PC-9 (cell line): ENCODE measurements around the gene IRX4. TPM values are rescaled to one million over a fixed set of nuclear protein-coding genes. Genes with fewer than 3 reads are reported as not detected.

Experiments used
- BruUV-seq: library from RNA; stranded (reverse); fragments of 400-500 nt; replicated peaks from 2 replicates; lab custom pipeline; 2021; lab: Mats Ljungman, UMichigan
- CTCF ChIA-PET: fragments of 300-600 bp; sonication (Branson Sonifier 250); formaldehyde crosslinking; loops from one replicate; lab custom pipeline; 2022; ENCODE audit warnings: antibody characterized with exemption; lab: Charles Lee
- POLR2A ChIA-PET: fragments of 300-600 bp; sonication (Branson Sonifier 250); formaldehyde crosslinking; loops from one replicate; lab custom pipeline; 2022; ENCODE audit warnings: antibody characterized with exemption; ENCODE audit not compliant: unreplicated experiment; lab: Charles Lee
- DNase-seq, 2 experiments: peaks; one replicate each; pipeline versions ENCODE4 v3.0.0 to v3.0.0-alpha.2; 2015 to 2022; ENCODE audit warnings: mixed read lengths in 1 of 2
- H2AFZ ChIP-seq: fragments of 200-600 bp; sonication (generic); 2 replicates; pipeline ENCODE4 v1.8.1; 2017; ENCODE audit warnings: antibody characterized with exemption
- H3F3A ChIP-seq: fragments of 200-600 bp; sonication (generic); 2 replicates; pipeline ENCODE4 v1.8.1; 2017; ENCODE audit warnings: antibody characterized with exemption, mild to moderate bottlenecking, low read depth; ENCODE audit not compliant: insufficient read depth
- H3K27ac ChIP-seq: fragments of 200-600 bp; sonication (generic); 2 replicates; pipeline ENCODE4 v1.6.1; 2016; ENCODE audit warnings: mixed run types
- H3K27me3 ChIP-seq: fragments of 200-600 bp; sonication (generic); 2 replicates; pipeline ENCODE4 v1.6.1; 2016; ENCODE audit warnings: low read depth, mixed run types; ENCODE audit not compliant: insufficient read depth
- H3K36me3 ChIP-seq: fragments of 200-600 bp; sonication (generic); 2 replicates; pipeline ENCODE4 v1.6.1; 2016; ENCODE audit warnings: low read depth, mixed run types
- H3K4me1 ChIP-seq: fragments of 200-600 bp; sonication (generic); replicated peaks from 2 replicates; pipeline ENCODE4 v1.6.1; 2016; ENCODE audit warnings: mixed run types; ENCODE audit not compliant: insufficient read depth
- H3K4me2 ChIP-seq: fragments of 200-600 bp; sonication (generic); 2 replicates; pipeline ENCODE4 v1.6.1; 2017; ENCODE audit warnings: mixed run types
- H3K4me3 ChIP-seq: fragments of 200-600 bp; sonication (generic); 2 replicates; pipeline ENCODE4 v1.6.1; 2016; ENCODE audit warnings: mixed run types
- H3K79me2 ChIP-seq: fragments of 200-600 bp; sonication (generic); 2 replicates; pipeline ENCODE4 v1.6.1; 2017; ENCODE audit warnings: low read depth, mixed run types
- H3K9me2 ChIP-seq: fragments of 200-600 bp; sonication (generic); 2 replicates; pipeline ENCODE4 v1.8.1; 2017; ENCODE audit warnings: mild to moderate bottlenecking; ENCODE audit not compliant: insufficient read depth
- H3K9me3 ChIP-seq: fragments of 200-600 bp; sonication (generic); 2 replicates; pipeline ENCODE4 v1.8.1; 2016; ENCODE audit warnings: low read depth; ENCODE audit not compliant: insufficient read depth
- H4K20me1 ChIP-seq: fragments of 200-600 bp; sonication (generic); 2 replicates; pipeline ENCODE4 v1.8.1; 2017; ENCODE audit not compliant: insufficient read depth
- CTCF ChIP-seq: fragments of 200-600 bp; sonication (generic); conservative IDR thresholded peaks from 2 replicates; pipeline ENCODE4 v1.6.1; 2017; ENCODE audit warnings: mixed run types, antibody characterized with exemption, mild to moderate bottlenecking, moderate library complexity
- EZH2 ChIP-seq: fragments of 200-600 bp; sonication (generic); IDR thresholded peaks from 2 replicates; pipeline ENCODE4 v1.8.0; 2017; ENCODE audit warnings: antibody characterized with exemption, low read depth
- intact Hi-C: fragments of 100-400 bp; cut with micrococcal nuclease; formaldehyde crosslinking; loops from one replicate; pipeline ENCODE4 v1.10.0; 2022; ENCODE audit not compliant: unreplicated experiment
- total RNA-seq: library from RNA; stranded (reverse); gene quantifications from 2 replicates; pipeline ENCODE4 v1.2.3, GENCODE V29; 2021

The IRX4 gene
- total RNA-seq, 1 experiment from 2014 or later, result not detected

GRCh38 chr5:1881098-1881572, 1.6 kb downstream of the IRX4 start:
- intact Hi-C loops, result no loop called here
- peaks cover 27% of the 10 kb centered on the region for H3K27me3 ChIP-seq
- no TSS peak for BruUV-seq

GRCh38 chr5:1880377-1881025, 2.2 kb downstream of the IRX4 start:
- no peaks in the 10 kb centered on the region for H3K79me2 ChIP-seq
- H4K20me1 ChIP-seq, result no peaks in the 10 kb centered on the region

More at GRCh38 chr5:1881098-1881572, 1.6 kb downstream of the IRX4 start:
- no peak overlapping the region for H2AFZ ChIP-seq
- no peaks in the 10 kb centered on the region for H4K20me1 ChIP-seq
- ChIA-PET CTCF (no interaction called here), POLR2A (no interaction called here)
- TF ChIP-seq CTCF, result no peak
- TF ChIP-seq EZH2, result no peak
- no peaks in the 10 kb centered on the region for H3K79me2 ChIP-seq
- no peaks in the 10 kb centered on the region for H3F3A ChIP-seq
- no peak overlapping the region for H3K4me2 ChIP-seq
- no peak overlapping the region for H3K4me3 ChIP-seq
- no peaks in the 10 kb centered on the region for H3K4me1 ChIP-seq
- no peaks in the 10 kb centered on the region for H3K9me3 ChIP-seq
- no peaks in the 10 kb centered on the region for H3K9me2 ChIP-seq
- no peak overlapping the region for H3K27ac ChIP-seq
- no peak for DNase-seq
- H3K36me3 ChIP-seq, result no peaks in the 10 kb centered on the region

More at GRCh38 chr5:1880377-1881025, 2.2 kb downstream of the IRX4 start:
- CTCF ChIA-PET, result no interaction called here
- Histone ChIP-seq H3K4me3 (no peak overlapping the region), H2AFZ (no peak overlapping the region), H3K27ac (no peak overlapping the region), H3F3A (no peaks in the 10 kb centered on the region), H3K4me2 (no peak overlapping the region), H3K9me3 (no peaks in the 10 kb centered on the region), H3K9me2 (no peaks in the 10 kb centered on the region), H3K4me1 (no peaks in the 10 kb centered on the region), H3K27me3 (peaks cover 27% of the 10 kb centered on the region), H3K36me3 (no peaks in the 10 kb centered on the region)
- POLR2A ChIA-PET, result no interaction called here
- DNase-seq, result no peak
- TF ChIP-seq CTCF (no peak), EZH2 (no peak)
- BruUV-seq, result no TSS peak
- intact Hi-C loops, result no loop called here
